ENCODE results near the gene THRA. TPM values are rescaled to one million over a fixed set of nuclear protein-coding genes. Genes with fewer than 3 reads are reported as not detected.

Gene THRA
- total RNA-seq, 1 donor from 2014 or later = 37.0 TPM

GRCh38 chr17:40100669-40101366, 38.1 kb downstream of the THRA start:
- Mint-ChIP-seq H3K27me3 (peaks cover 3% of the 10 kb centered on the region), H3K27ac (peak overlapping the region; percentile 96), H3K4me1 (ENCODE audit: unreplicated experiment) (peaks cover 49% of the 10 kb centered on the region), H3K4me3 (peak overlapping the region; percentile 93), H3K36me3 (peaks cover 4% of the 10 kb centered on the region), H3K9me3 (no peaks in the 10 kb centered on the region)
- DNase-seq (ENCODE audit: extremely low spot score, unreplicated experiment) = peak; percentile 96
- TF ChIP-seq CTCF (conservative IDR thresholded peaks at IDR 0.05) = no peak

- DNase-seq (ENCODE audit: extremely low spot score, unreplicated experiment) = no peak
- H3K36me3 Mint-ChIP-seq = no peaks in the 10 kb centered on the region
- H3K4me1 Mint-ChIP-seq (ENCODE audit: unreplicated experiment) = peaks cover 47% of the 10 kb centered on the region
- H3K9me3 Mint-ChIP-seq = no peaks in the 10 kb centered on the region
- H3K4me3 Mint-ChIP-seq = peak overlapping the region; percentile 93
- peak overlapping the region; percentile 96 for H3K27ac Mint-ChIP-seq
- no peak for TF ChIP-seq CTCF (conservative IDR thresholded peaks at IDR 0.05)
- H3K27me3 Mint-ChIP-seq = peaks cover 3% of the 10 kb centered on the region
Observed at GRCh38 chr17:40101367-40102210, 38.8 kb downstream of the THRA start.

- H3K4me1 Mint-ChIP-seq (ENCODE audit: unreplicated experiment) = peaks cover 55% of the 10 kb centered on the region
- no peaks in the 10 kb centered on the region for H3K9me3 Mint-ChIP-seq
- DNase-seq (ENCODE audit: extremely low spot score, unreplicated experiment) = no peak
- no peak for TF ChIP-seq CTCF (conservative IDR thresholded peaks at IDR 0.05)
- H3K36me3 Mint-ChIP-seq = no peaks in the 10 kb centered on the region
- H3K4me3 Mint-ChIP-seq = peak overlapping the region; percentile 61
- H3K27ac Mint-ChIP-seq = peak overlapping the region; percentile 78
- H3K27me3 Mint-ChIP-seq = peaks cover 3% of the 10 kb centered on the region
Observed at GRCh38 chr17:40103071-40103661, 40.4 kb downstream of the THRA start.

GRCh38 chr17:40103688-40104087, 40.9 kb downstream of the THRA start:
- Mint-ChIP-seq H3K27ac (peak overlapping the region; percentile 78), H3K9me3 (no peaks in the 10 kb centered on the region), H3K4me1 (ENCODE audit: unreplicated experiment) (peaks cover 53% of the 10 kb centered on the region), H3K27me3 (peaks cover under 1% of the 10 kb centered on the region), H3K4me3 (peak overlapping the region; percentile 58), H3K36me3 (no peaks in the 10 kb centered on the region)
- no peak for DNase-seq (ENCODE audit: extremely low spot score, unreplicated experiment)
- no peak for TF ChIP-seq CTCF (conservative IDR thresholded peaks at IDR 0.05)

GRCh38 chr17:40104594-40105486, 42.1 kb downstream of the THRA start:
- no peaks in the 10 kb centered on the region for H3K27me3 Mint-ChIP-seq
- no peaks in the 10 kb centered on the region for H3K9me3 Mint-ChIP-seq
- H3K4me1 Mint-ChIP-seq (ENCODE audit: unreplicated experiment) = peaks cover 55% of the 10 kb centered on the region
- no peak for TF ChIP-seq CTCF (conservative IDR thresholded peaks at IDR 0.05)
- peak overlapping the region; percentile 81 for H3K27ac Mint-ChIP-seq
- H3K36me3 Mint-ChIP-seq = no peaks in the 10 kb centered on the region
- H3K4me3 Mint-ChIP-seq = peak overlapping the region; percentile 17
- no peak for DNase-seq (ENCODE audit: extremely low spot score, unreplicated experiment)
